ENCODE measurements around the gene AK3. TPM values are rescaled to one million over a fixed set of nuclear protein-coding genes. Genes with fewer than 3 reads are reported as not detected.

AK3 gene
- total and polyA plus RNA-seq, 9 of the 15 experiments (the other 6 are each of a cell fraction or from before 2014, with no cell fraction given), result 12.2 to 78.6 (median 41.8) TPM

DNA sequence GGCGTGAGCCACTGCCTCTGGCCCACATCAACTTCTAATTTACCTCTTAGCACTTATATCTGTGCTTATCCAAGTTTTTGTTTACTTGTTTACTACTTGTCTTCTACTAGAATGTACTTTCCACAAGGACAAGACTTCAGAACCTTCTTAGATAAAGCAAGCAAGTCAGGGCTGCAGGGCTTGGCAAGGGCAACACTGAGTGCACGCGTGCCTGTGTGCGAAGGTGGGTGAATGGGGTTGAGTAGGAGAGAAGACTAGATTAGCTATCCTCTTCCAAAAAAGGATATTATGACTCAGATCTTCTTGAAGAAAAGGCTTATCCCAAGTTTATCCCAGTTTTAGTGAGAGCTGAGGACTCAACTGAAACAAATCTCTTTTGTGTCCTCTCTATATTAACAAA lies 19.3 kb downstream of the AK3 start:
- H3K27ac ChIP-seq (ENCODE audit: extremely low read depth, low read depth, low read length), result no peak overlapping the region
- CTCF ChIA-PET (ENCODE audit: low intra/inter-chr PET ratio), result no interaction called here
- BruUV-seq (replicated peaks), result no TSS peak
- no peak overlapping the region for H3K4me2 ChIP-seq (ENCODE audit: insufficient read depth, low read length)
- intact Hi-C loops (cut with micrococcal nuclease), result no loop called here
- no peak overlapping the region for H3K9ac ChIP-seq (ENCODE audit: insufficient read depth in 1 of 2, low read depth in 2 of 2, low read length in 2 of 2)
- no peaks in the 10 kb centered on the region for H3K9me1 ChIP-seq (ENCODE audit: control insufficient read depth, insufficient read depth, low read length)
- WGBS (ENCODE audit: insufficient coverage, low coverage, missing lambda C conversion rate), result 100% methylated on average over 3 of the region's 4 CpGs
- POLR2A ChIA-PET, result interaction anchor here (1.0 kb wide), 1 partner anchor 15 kb away, joined by 3 read pairs; no protein-coding TSS in a partner anchor
- no peaks in the 10 kb centered on the region for H4K20me1 ChIP-seq (replicated peaks; ENCODE audit: control insufficient read depth, insufficient read depth, low read length)
- H3K79me2 ChIP-seq (ENCODE audit: control insufficient read depth, insufficient read depth, low read length), result peaks cover 14% of the 10 kb centered on the region
- no peaks in the 10 kb centered on the region for H3K4me1 ChIP-seq (replicated peaks in 1 of 2; ENCODE audit: control insufficient read depth in 2 of 2, insufficient read depth in 2 of 2, low read length in 2 of 2)
- in situ Hi-C loops (cut with MboI), result no loop called here
- H3K4me3 ChIP-seq, result no peak overlapping the region
- DNase-seq (ENCODE audit: extremely low read depth in 1 of 4, low spot score in 3 of 4), result no peak
- no peak for ATAC-seq
- peaks cover 65% of the 10 kb centered on the region for H3K36me3 ChIP-seq (ENCODE audit: control insufficient read depth, insufficient read depth, low read length)
- H2AFZ ChIP-seq (ENCODE audit: low read depth, low read length), result no peak overlapping the region
- no peaks in the 10 kb centered on the region for H3K27me3 ChIP-seq (ENCODE audit: control insufficient read depth in 2 of 2, insufficient read depth in 2 of 2, low read length in 2 of 2)
- FAIRE-seq, result no peak
- no peaks in the 10 kb centered on the region for H3K9me3 ChIP-seq (replicated peaks; ENCODE audit: control insufficient read depth, insufficient read depth, low read depth, low read length)
- TF ChIP-seq, protein P1, sequence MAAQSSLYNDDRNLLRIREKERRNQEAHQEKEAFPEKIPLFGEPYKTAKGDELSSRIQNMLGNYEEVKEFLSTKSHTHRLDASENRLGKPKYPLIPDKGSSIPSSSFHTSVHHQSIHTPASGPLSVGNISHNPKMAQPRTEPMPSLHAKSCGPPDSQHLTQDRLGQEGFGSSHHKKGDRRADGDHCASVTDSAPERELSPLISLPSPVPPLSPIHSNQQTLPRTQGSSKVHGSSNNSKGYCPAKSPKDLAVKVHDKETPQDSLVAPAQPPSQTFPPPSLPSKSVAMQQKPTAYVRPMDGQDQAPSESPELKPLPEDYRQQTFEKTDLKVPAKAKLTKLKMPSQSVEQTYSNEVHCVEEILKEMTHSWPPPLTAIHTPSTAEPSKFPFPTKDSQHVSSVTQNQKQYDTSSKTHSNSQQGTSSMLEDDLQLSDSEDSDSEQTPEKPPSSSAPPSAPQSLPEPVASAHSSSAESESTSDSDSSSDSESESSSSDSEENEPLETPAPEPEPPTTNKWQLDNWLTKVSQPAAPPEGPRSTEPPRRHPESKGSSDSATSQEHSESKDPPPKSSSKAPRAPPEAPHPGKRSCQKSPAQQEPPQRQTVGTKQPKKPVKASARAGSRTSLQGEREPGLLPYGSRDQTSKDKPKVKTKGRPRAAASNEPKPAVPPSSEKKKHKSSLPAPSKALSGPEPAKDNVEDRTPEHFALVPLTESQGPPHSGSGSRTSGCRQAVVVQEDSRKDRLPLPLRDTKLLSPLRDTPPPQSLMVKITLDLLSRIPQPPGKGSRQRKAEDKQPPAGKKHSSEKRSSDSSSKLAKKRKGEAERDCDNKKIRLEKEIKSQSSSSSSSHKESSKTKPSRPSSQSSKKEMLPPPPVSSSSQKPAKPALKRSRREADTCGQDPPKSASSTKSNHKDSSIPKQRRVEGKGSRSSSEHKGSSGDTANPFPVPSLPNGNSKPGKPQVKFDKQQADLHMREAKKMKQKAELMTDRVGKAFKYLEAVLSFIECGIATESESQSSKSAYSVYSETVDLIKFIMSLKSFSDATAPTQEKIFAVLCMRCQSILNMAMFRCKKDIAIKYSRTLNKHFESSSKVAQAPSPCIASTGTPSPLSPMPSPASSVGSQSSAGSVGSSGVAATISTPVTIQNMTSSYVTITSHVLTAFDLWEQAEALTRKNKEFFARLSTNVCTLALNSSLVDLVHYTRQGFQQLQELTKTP (IDR thresholded peaks at IDR 0.05; ENCODE audit: low read depth in 1 of 2, partially characterized antibody in 2 of 2), result no peak
- TF ChIP-seq SPI1 (IDR thresholded peaks at IDR 0.05; ENCODE audit: borderline replicate concordance, low read depth, low read length) (no peak), RBM39 (optimal IDR thresholded peaks at IDR 0.05; ENCODE audit: low read depth, low read length) (no peak), JUNB (CRISPR knock-in tag; conservative IDR thresholded peaks at IDR 0.05) (no peak), SIX5 (IDR thresholded peaks at IDR 0.05; ENCODE audit: borderline replicate concordance in 1 of 2, insufficient read depth in 1 of 2, low read depth in 1 of 2, low read length in 2 of 2) (no peak), PHB2 (IDR thresholded peaks at IDR 0.05; ENCODE audit: low read depth) (no peak), TEAD2 (tag; IDR thresholded peaks at IDR 0.05) (no peak), POLR2H (tag; IDR thresholded peaks at IDR 0.05; ENCODE audit: low read depth) (no peak)
- TF ChIP-seq, protein P2, sequence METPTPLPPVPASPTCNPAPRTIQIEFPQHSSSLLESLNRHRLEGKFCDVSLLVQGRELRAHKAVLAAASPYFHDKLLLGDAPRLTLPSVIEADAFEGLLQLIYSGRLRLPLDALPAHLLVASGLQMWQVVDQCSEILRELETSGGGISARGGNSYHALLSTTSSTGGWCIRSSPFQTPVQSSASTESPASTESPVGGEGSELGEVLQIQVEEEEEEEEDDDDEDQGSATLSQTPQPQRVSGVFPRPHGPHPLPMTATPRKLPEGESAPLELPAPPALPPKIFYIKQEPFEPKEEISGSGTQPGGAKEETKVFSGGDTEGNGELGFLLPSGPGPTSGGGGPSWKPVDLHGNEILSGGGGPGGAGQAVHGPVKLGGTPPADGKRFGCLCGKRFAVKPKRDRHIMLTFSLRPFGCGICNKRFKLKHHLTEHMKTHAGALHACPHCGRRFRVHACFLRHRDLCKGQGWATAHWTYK (CRISPR knock-in tag; IDR thresholded peaks at IDR 0.05), result no peak
- TF ChIP-seq, protein P3, sequence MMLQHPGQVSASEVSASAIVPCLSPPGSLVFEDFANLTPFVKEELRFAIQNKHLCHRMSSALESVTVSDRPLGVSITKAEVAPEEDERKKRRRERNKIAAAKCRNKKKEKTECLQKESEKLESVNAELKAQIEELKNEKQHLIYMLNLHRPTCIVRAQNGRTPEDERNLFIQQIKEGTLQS (IDR thresholded peaks at IDR 0.05), result no peak
- TF ChIP-seq, protein P3 (CRISPR knock-in tag; conservative IDR thresholded peaks at IDR 0.05), result no peak
- TF ChIP-seq, protein P4, sequence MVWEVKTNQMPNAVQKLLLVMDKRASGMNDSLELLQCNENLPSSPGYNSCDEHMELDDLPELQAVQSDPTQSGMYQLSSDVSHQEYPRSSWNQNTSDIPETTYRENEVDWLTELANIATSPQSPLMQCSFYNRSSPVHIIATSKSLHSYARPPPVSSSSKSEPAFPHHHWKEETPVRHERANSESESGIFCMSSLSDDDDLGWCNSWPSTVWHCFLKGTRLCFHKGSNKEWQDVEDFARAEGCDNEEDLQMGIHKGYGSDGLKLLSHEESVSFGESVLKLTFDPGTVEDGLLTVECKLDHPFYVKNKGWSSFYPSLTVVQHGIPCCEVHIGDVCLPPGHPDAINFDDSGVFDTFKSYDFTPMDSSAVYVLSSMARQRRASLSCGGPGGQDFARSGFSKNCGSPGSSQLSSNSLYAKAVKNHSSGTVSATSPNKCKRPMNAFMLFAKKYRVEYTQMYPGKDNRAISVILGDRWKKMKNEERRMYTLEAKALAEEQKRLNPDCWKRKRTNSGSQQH (CRISPR knock-in tag; IDR thresholded peaks at IDR 0.05), result no peak
- TF ChIP-seq, protein P5, sequence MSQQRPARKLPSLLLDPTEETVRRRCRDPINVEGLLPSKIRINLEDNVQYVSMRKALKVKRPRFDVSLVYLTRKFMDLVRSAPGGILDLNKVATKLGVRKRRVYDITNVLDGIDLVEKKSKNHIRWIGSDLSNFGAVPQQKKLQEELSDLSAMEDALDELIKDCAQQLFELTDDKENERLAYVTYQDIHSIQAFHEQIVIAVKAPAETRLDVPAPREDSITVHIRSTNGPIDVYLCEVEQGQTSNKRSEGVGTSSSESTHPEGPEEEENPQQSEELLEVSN (IDR thresholded peaks at IDR 0.05; ENCODE audit: borderline replicate concordance in 1 of 2, extremely low read depth in 1 of 2, insufficient read depth in 1 of 2, insufficient read length in 1 of 2, low read depth in 1 of 2, low read length in 1 of 2, poor library complexity in 1 of 2, severe bottlenecking in 1 of 2), result no peak

All from K562 (cell line).